OCI-LY7 (cell line): ENCODE measurements around the gene SPTB. TPM values are rescaled to one million over a fixed set of nuclear protein-coding genes. Genes with fewer than 3 reads are reported as not detected.

Experiments
- BruUV-seq: library from RNA; stranded (reverse); fragments of 400-500 nt; replicated peaks from 2 replicates; lab custom pipeline; 2021; lab: Mats Ljungman, UMichigan
- CTCF ChIA-PET: fragments of 300-600 bp; sonication (Branson Sonifier 250); formaldehyde crosslinking; loops from one replicate; lab custom pipeline; 2022; ENCODE audit warnings: antibody characterized with exemption; ENCODE audit not compliant: unreplicated experiment; lab: Charles Lee
- POLR2A ChIA-PET: fragments of 300-600 bp; sonication (Branson Sonifier 250); formaldehyde crosslinking; loops from one replicate; lab custom pipeline; 2022; ENCODE audit warnings: antibody characterized with exemption; lab: Charles Lee
- DNase-seq: peaks from one replicate; pipeline ENCODE4 v3.0.0-alpha.2; 2015; ENCODE audit warnings: low spot score
- H2AFZ ChIP-seq: fragments of 200-600 bp; sonication (generic), shearing (Covaris generic); 2 replicates; pipeline ENCODE4 v1.6.1; 2014; ENCODE audit warnings: mild to moderate bottlenecking, antibody characterized with exemption, low read length, moderate library complexity
- H3K27ac ChIP-seq: fragments of 200-600 bp; sonication (generic); 2 replicates; pipeline ENCODE4 v1.5.1; 2014; ENCODE audit warnings: mixed run types, low read depth, mild to moderate bottlenecking, moderate library complexity, low read length, inconsistent platforms; ENCODE audit not compliant: poor library complexity, severe bottlenecking
- H3K36me3 ChIP-seq: fragments of 200-600 bp; sonication (generic); 2 replicates; pipeline ENCODE4 v1.6.1; 2014; ENCODE audit warnings: mild to moderate bottlenecking, antibody characterized with exemption, low read length, moderate library complexity, mixed read lengths; ENCODE audit not compliant: insufficient read depth
- H3K4me1 ChIP-seq: fragments of 200-600 bp; sonication (generic); 2 replicates; pipeline ENCODE4 v1.5.1; 2014; ENCODE audit warnings: mild to moderate bottlenecking, low read length; ENCODE audit not compliant: insufficient read depth, poor library complexity, severe bottlenecking
- H3K4me2 ChIP-seq: fragments of 200-600 bp; sonication (generic); 2 replicates; pipeline ENCODE4 v1.6.1; 2014; ENCODE audit warnings: mild to moderate bottlenecking, low read length
- H3K4me3 ChIP-seq: fragments of 200-600 bp; sonication (generic); 2 replicates; pipeline ENCODE4 v1.5.1; 2014; ENCODE audit warnings: mild to moderate bottlenecking, low read depth, low read length; ENCODE audit not compliant: poor library complexity, severe bottlenecking
- H3K79me2 ChIP-seq: fragments of 200-600 bp; sonication (generic); 2 replicates; pipeline ENCODE4 v1.6.1; 2016; ENCODE audit warnings: low read depth, mild to moderate bottlenecking, low read length, moderate library complexity, mixed read lengths; ENCODE audit not compliant: insufficient read depth
- H3K9me2 ChIP-seq: fragments of 200-600 bp; sonication (generic); 2 replicates; pipeline ENCODE4 v1.6.1; 2016; ENCODE audit warnings: mild to moderate bottlenecking, low read length, mixed read lengths; ENCODE audit not compliant: insufficient read depth
- H3K9me3 ChIP-seq: fragments of 200-600 bp; sonication (generic); 2 replicates; pipeline ENCODE4 v1.6.1; 2014; ENCODE audit warnings: mild to moderate bottlenecking, mixed run types, low read length, mixed read lengths
- H4K20me1 ChIP-seq: fragments of 200-600 bp; sonication (generic); 2 replicates; pipeline ENCODE4 v1.6.1; 2014; ENCODE audit warnings: mild to moderate bottlenecking, antibody characterized with exemption, low read length, moderate library complexity, mixed read lengths; ENCODE audit not compliant: insufficient read depth
- CTCF ChIP-seq: fragments of 200-600 bp; sonication (generic); conservative IDR thresholded peaks from 2 replicates; pipeline ENCODE4 v1.5.1; 2014; ENCODE audit warnings: mild to moderate bottlenecking, antibody characterized with exemption, low read length, moderate library complexity, mixed read lengths
- EZH2phosphoT487 ChIP-seq: fragments of 200-600 bp; sonication (generic); IDR thresholded peaks from 2 replicates; pipeline ENCODE4 v1.6.1; 2018; ENCODE audit warnings: low read depth, borderline replicate concordance, mild to moderate bottlenecking, mixed run types, antibody characterized with exemption, low read length, moderate library complexity, mixed read lengths
- intact Hi-C: fragments of 100-400 bp; cut with micrococcal nuclease; formaldehyde crosslinking; loops from one replicate; pipeline ENCODE4 v1.10.0; 2022; ENCODE audit not compliant: unreplicated experiment
- total RNA-seq, 2 experiments: library from RNA; depleted of rRNA in 1 of 2; stranded (reverse); fragments of >200 nt in 1 of 2; shearing (Covaris generic) in 1 of 2; gene quantifications; 2 replicates each; pipeline ENCODE4 v1.2.3, GENCODE V29; 2014 to 2022

The SPTB gene
- total RNA-seq, 2 experiments from 2014 or later: not detected

- Histone ChIP-seq H3K36me3 (no peaks in the 10 kb centered on the region), H3K79me2 (no peaks in the 10 kb centered on the region), H2AFZ (no peak overlapping the region), H4K20me1 (no peaks in the 10 kb centered on the region), H3K4me2 (no peak overlapping the region), H3K9me3 (no peaks in the 10 kb centered on the region), H3K4me3 (no peak overlapping the region), H3K9me2 (no peaks in the 10 kb centered on the region), H3K4me1 (no peaks in the 10 kb centered on the region), H3K27ac (no peak overlapping the region)
- DNase-seq: no peak
- BruUV-seq: no TSS peak
- POLR2A ChIA-PET: interaction anchor here (1.1 to 1.6 kb wide), 2 partner anchors 10 to 69 kb away, joined by 3 to 5 read pairs; no protein-coding TSS in a partner anchor
- intact Hi-C loops: no loop called here
- CTCF ChIA-PET: no interaction called here
- no peak for TF ChIP-seq EZH2phosphoT487
- TF ChIP-seq CTCF: no peak
Observed at GRCh38 chr14:64768401-64769095, 111.2 kb downstream of the SPTB start.

GRCh38 chr14:64767215-64767964, 112.3 kb downstream of the SPTB start:
- POLR2A ChIA-PET: no interaction called here
- no peak overlapping the region for H2AFZ ChIP-seq
- TF ChIP-seq CTCF (no peak), EZH2phosphoT487 (no peak)
- CTCF ChIA-PET: no interaction called here
- H3K9me3 ChIP-seq: no peaks in the 10 kb centered on the region
- H3K4me1 ChIP-seq: no peaks in the 10 kb centered on the region
- H3K27ac ChIP-seq: no peak overlapping the region
- H3K4me3 ChIP-seq: no peak overlapping the region
- no peak overlapping the region for H3K4me2 ChIP-seq
- intact Hi-C loops: no loop called here
- H3K9me2 ChIP-seq: no peaks in the 10 kb centered on the region
- BruUV-seq: no TSS peak
- no peaks in the 10 kb centered on the region for H3K79me2 ChIP-seq
- no peaks in the 10 kb centered on the region for H4K20me1 ChIP-seq
- no peak for DNase-seq
- H3K36me3 ChIP-seq: no peaks in the 10 kb centered on the region
